HepG2 (cell line): ENCODE data around the gene TP63. TPM values are rescaled to one million over a fixed set of nuclear protein-coding genes. Genes with fewer than 3 reads are reported as not detected.

ENCODE experiments used
- ATAC-seq: fragments of 200-7000 bp; cut with Tn5 transposase; 3 replicates; pipeline ENCODE4 v1.9.1; 2020; ENCODE audit warnings: mild to moderate bottlenecking, moderate library complexity
- BruUV-seq: library from RNA; stranded (reverse); fragments of 400-500 nt; replicated peaks from 2 replicates; lab custom pipeline; 2021; lab: Mats Ljungman, UMichigan
- CTCF ChIA-PET: fragments of 300-600 bp; formaldehyde crosslinking; extraction: SDS; loops from one replicate; lab custom pipeline; 2021; ENCODE audit warnings: low total read pairs, inconsistent platforms, low intra/inter-chr PET ratio; lab: Yijun Ruan, JAX
- POLR2A ChIA-PET: fragments of 350-600 bp; sonication (Branson Sonifier 250); formaldehyde crosslinking; loops from one replicate; lab custom pipeline; 2020; ENCODE audit warnings: antibody characterized with exemption, inconsistent platforms; lab: Yijun Ruan, JAX
- DNase-seq: peaks from one replicate; pipeline ENCODE4 v3.0.0-alpha.2; 2015; ENCODE audit warnings: low spot score
- FAIRE-seq: peaks from 3 replicates; lab custom pipeline; 2011; peaks lifted over from hg19 to GRCh38; lab: Jason Lieb, UNC
- H2AFZ ChIP-seq: one replicate; pipeline ENCODE4 v1.6.1; 2011; ENCODE audit warnings: low read length, inconsistent platforms
- H3K27ac ChIP-seq: fragments of 300-600 bp; 3 replicates; pipeline ENCODE4 v1.8.0; 2011; ENCODE audit warnings: mixed run types, mild to moderate bottlenecking, mixed read lengths, low read length, inconsistent platforms; ENCODE audit not compliant: insufficient read depth; ENCODE audit errors: extremely low read length
- H3K27me3 ChIP-seq, 2 experiments: fragments of 200-600 bp in 1 of 2; 2 replicates in 1 of 2; 3 replicates in 1 of 2; pipeline versions ENCODE4 v1.6.0 to v1.8.0; 2011; ENCODE audit warnings: low read length in 2 of 2, mild to moderate bottlenecking in 2 of 2, moderate library complexity in 2 of 2, inconsistent platforms in 1 of 2; ENCODE audit not compliant: insufficient read depth in 2 of 2, control insufficient read depth in 1 of 2
- H3K36me3 ChIP-seq, 2 experiments: fragments of 200-600 bp in 1 of 2; replicated peaks in 1 of 2; 2 replicates in 1 of 2; 3 replicates in 1 of 2; pipeline versions ENCODE4 v1.5.1 to v1.8.0; 2011; ENCODE audit warnings: low read length in 2 of 2, inconsistent platforms in 1 of 2; ENCODE audit not compliant: insufficient read depth in 2 of 2, control insufficient read depth in 1 of 2
- H3K4me1 ChIP-seq: 2 replicates; pipeline ENCODE4 v1.5.1; 2012; ENCODE audit warnings: low read length, inconsistent platforms; ENCODE audit not compliant: insufficient read depth
- H3K4me2 ChIP-seq: 2 replicates; pipeline ENCODE4 v1.6.0; 2011; ENCODE audit warnings: low read depth, low read length, inconsistent platforms
- H3K4me3 ChIP-seq, 3 experiments: fragments of 200-600 bp in 1 of 3; sonication (generic), shearing (Covaris generic) in 1 of 3; replicated peaks in 1 of 3; 2 replicates each; pipeline ENCODE4 v1.5.1; 2011 to 2016; ENCODE audit warnings: low read length in 3 of 3, inconsistent platforms in 2 of 3, low read depth in 2 of 3, mild to moderate bottlenecking in 2 of 3, control low read depth in 1 of 3, mixed read lengths in 1 of 3; ENCODE audit not compliant: insufficient read depth in 1 of 3
- H3K79me2 ChIP-seq: one replicate; pipeline ENCODE4 v1.6.1; 2011; ENCODE audit warnings: low read length, inconsistent platforms; ENCODE audit not compliant: insufficient read depth
- H3K9ac ChIP-seq: 2 replicates; pipeline ENCODE4 v1.6.0; 2011; ENCODE audit warnings: mild to moderate bottlenecking, low read depth, low read length, inconsistent platforms; ENCODE audit not compliant: insufficient read depth
- H3K9me3 ChIP-seq: 2 replicates; pipeline ENCODE4 v1.5.1; 2012; ENCODE audit warnings: mild to moderate bottlenecking, low read length
- H4K20me1 ChIP-seq: 2 replicates; pipeline ENCODE4 v1.6.0; 2011; ENCODE audit warnings: inconsistent platforms, mild to moderate bottlenecking, low read length, moderate library complexity; ENCODE audit not compliant: insufficient read depth
- EEA1 ChIP-seq: sonication (generic); formaldehyde crosslinking; IDR thresholded peaks from 2 replicates; pipeline ENCODE4 v1.5.1; 2020; ENCODE audit warnings: mild to moderate bottlenecking, missing genetic modification reagents, borderline replicate concordance
- HOXA9 ChIP-seq: sonication (generic); formaldehyde crosslinking; IDR thresholded peaks from 2 replicates; pipeline ENCODE4 v1.8.1; 2022; ENCODE audit warnings: missing genetic modification reagents, mild to moderate bottlenecking, moderate library complexity, borderline replicate concordance
- KAT2B ChIP-seq: fragments of 150-350 bp; IDR thresholded peaks from 2 replicates; pipeline ENCODE4 v1.6.1; 2014; ENCODE audit warnings: low read depth, low read length, borderline replicate concordance
- KLF6 ChIP-seq: IDR thresholded peaks from 2 replicates; pipeline ENCODE4 v1.8.0; 2016; ENCODE audit warnings: missing biosample characterization, missing genetic modification reagents
- NR2F1 ChIP-seq, 2 experiments: fragments of 450-650 bp in 1 of 2; formaldehyde crosslinking in 1 of 2; IDR thresholded peaks; 2 replicates each; pipeline versions ENCODE4 v1.5.0 to v1.6.1; 2016 to 2020; ENCODE audit warnings: mild to moderate bottlenecking in 1 of 2, missing compliant biosample characterization in 1 of 2, missing genetic modification reagents in 1 of 2, moderate library complexity in 1 of 2
- RORA ChIP-seq: sonication (generic); formaldehyde crosslinking; IDR thresholded peaks from 2 replicates; pipeline ENCODE4 v1.5.0; 2020; ENCODE audit warnings: mild to moderate bottlenecking, missing genetic modification reagents, moderate library complexity
- SATB2 ChIP-seq: sonication (generic); formaldehyde crosslinking; IDR thresholded peaks from 2 replicates; pipeline ENCODE4 v1.5.0; 2020; ENCODE audit warnings: missing genetic modification reagents
- ZBTB25 ChIP-seq: IDR thresholded peaks from 2 replicates; pipeline ENCODE4 v1.6.1; 2018; ENCODE audit warnings: missing genetic modification reagents
- ZNF101 ChIP-seq: sonication (generic); formaldehyde crosslinking; IDR thresholded peaks from 2 replicates; pipeline ENCODE4 v1.4.0; 2020; ENCODE audit warnings: mild to moderate bottlenecking, low read depth, missing genetic modification reagents, borderline replicate concordance
- ZNF280D ChIP-seq: sonication (generic); formaldehyde crosslinking; IDR thresholded peaks from 2 replicates; pipeline ENCODE4 v1.5.1; 2020; ENCODE audit warnings: mild to moderate bottlenecking, missing genetic modification reagents
- ZNF329 ChIP-seq: sonication (generic); formaldehyde crosslinking; IDR thresholded peaks from 2 replicates; pipeline ENCODE4 v1.9.0; 2021; ENCODE audit warnings: low read depth, mild to moderate bottlenecking, missing genetic modification reagents
- ZNF660 ChIP-seq: sonication (generic); formaldehyde crosslinking; IDR thresholded peaks from 2 replicates; pipeline ENCODE4 v1.5.1; 2020; ENCODE audit warnings: mild to moderate bottlenecking, low read depth, missing genetic modification reagents, borderline replicate concordance
- ZNF790 ChIP-seq: sonication (generic); formaldehyde crosslinking; IDR thresholded peaks from 2 replicates; pipeline ENCODE4 v1.8.0; 2022; ENCODE audit warnings: missing genetic modification reagents, mild to moderate bottlenecking, borderline replicate concordance
- WGBS: methylation state at CpG from one replicate; pipeline ENCODE4 v1.1.6; 2017; ENCODE audit warnings: low lambda C conversion rate; 5-methylcytosine and 5-hydroxymethylcytosine counted together
- in situ Hi-C: cut with HindIII; loops from 2 replicates; pipeline ENCODE4 v1.10.0; 2017; ENCODE audit warnings: low pct_unique_long_range_greater_than_20kb; ENCODE audit not compliant: extremely low pct_ligation_motif_present
- intact Hi-C: fragments of 100-400 bp; cut with micrococcal nuclease; formaldehyde crosslinking; loops from one replicate; pipeline ENCODE4 v1.10.0; 2022; ENCODE audit not compliant: unreplicated experiment
- polyA plus RNA-seq, 8 experiments: library from polyadenylated mRNA; depleted of rRNA in 3 of 8; stranded (reverse) in 7 of 8; unstranded in 1 of 8; fragments of >200 nt; fragmentation: Illumina TruSeq in 4 of 8; extraction: Trizol in 4 of 8; gene quantifications; 2 replicates each; pipeline versions ENCODE4 v1.2.1 to v1.2.3, GENCODE V29; 2011 to 2016; ENCODE audit warnings: low read depth in 4 of 8, missing spikeins in 1 of 8, mixed read lengths in 1 of 8; ENCODE audit not compliant: insufficient read depth in 1 of 8
- total RNA-seq, 5 experiments: library from RNA; depleted of rRNA; stranded (reverse); fragments of >200 nt; fragmentation: Illumina TruSeq; extraction: Trizol; gene quantifications; 2 replicates each; pipeline ENCODE4 v1.2.3, GENCODE V29; 2016; ENCODE audit warnings: low read depth in 1 of 5
- TF ChIP-seq, protein P1 (sequence below): sonication (generic); formaldehyde crosslinking; IDR thresholded peaks from 2 replicates; pipeline ENCODE4 v1.8.0; 2022; ENCODE audit warnings: missing genetic modification reagents, mild to moderate bottlenecking, moderate library complexity, borderline replicate concordance
- TF ChIP-seq, protein P2 (sequence below): sonication (generic); formaldehyde crosslinking; IDR thresholded peaks from 2 replicates; pipeline ENCODE4 v1.5.1; 2020; ENCODE audit warnings: missing genetic modification reagents, mild to moderate bottlenecking, borderline replicate concordance

Gene TP63
- total and polyA plus RNA-seq, 2 of the 13 experiments (the other 11 are each of a cell fraction or from before 2014, with no cell fraction given): not detected

DNA sequence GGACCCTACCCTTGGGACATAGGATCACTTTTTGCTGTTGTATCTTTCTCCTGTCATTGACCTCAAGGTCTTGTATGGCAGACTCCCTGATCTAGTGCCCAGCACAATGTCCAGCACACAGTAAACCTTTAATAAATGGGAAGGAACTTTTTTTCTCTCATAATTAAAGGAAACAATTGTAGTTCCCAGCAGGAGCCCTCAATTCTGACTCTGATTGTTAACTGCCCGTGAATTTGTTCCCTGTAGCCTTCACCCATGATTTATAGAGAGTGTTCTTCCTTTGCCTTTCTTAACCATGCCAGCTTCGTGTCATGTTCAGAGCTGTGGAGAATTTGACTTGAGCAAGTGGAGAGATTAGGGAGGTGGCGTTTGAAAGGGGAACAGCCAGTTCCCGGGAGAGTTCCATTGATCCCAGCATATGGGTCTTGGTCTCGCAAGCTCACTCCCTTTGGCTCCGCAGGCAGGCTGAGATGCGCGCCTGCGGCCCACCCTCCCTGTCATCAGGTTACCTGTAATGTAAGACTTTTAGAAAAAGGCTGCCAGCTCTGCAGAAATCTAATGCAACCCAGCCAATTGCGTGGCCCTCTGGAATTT is 182.6 kb downstream of the TP63 start:
- 32% methylated on average over 9 of the region's 10 CpGs for WGBS
- intact Hi-C loops: no loop called here
- no peaks in the 10 kb centered on the region for H3K27me3 ChIP-seq
- in situ Hi-C loops: no loop called here
- CTCF ChIA-PET: no interaction called here
- no peak overlapping the region for H3K9ac ChIP-seq
- H2AFZ ChIP-seq: no peak overlapping the region
- FAIRE-seq (no peak), DNase-seq (no peak), ATAC-seq (no peak)
- POLR2A ChIA-PET: no interaction called here
- no TSS peak for BruUV-seq
- H3K4me1 ChIP-seq: no peaks in the 10 kb centered on the region
- no peaks in the 10 kb centered on the region for H3K79me2 ChIP-seq
- no peak overlapping the region for H3K4me2 ChIP-seq
- no peaks in the 10 kb centered on the region for H4K20me1 ChIP-seq
- H3K36me3 ChIP-seq: no peaks in the 10 kb centered on the region
- H3K4me3 ChIP-seq: no peak overlapping the region
- H3K27ac ChIP-seq: no peak overlapping the region
- H3K9me3 ChIP-seq: no peaks in the 10 kb centered on the region
- TF ChIP-seq ZNF790 (CRISPR knock-in tag) (no peak), KAT2B (no peak), ZNF101 (CRISPR knock-in tag) (no peak), ZNF280D (CRISPR knock-in tag) (no peak), KLF6 (CRISPR knock-in tag) (no peak), NR2F1 (CRISPR knock-in tag; IDR thresholded peaks at IDR 0.05) (no peak), ZBTB25 (CRISPR knock-in tag) (no peak), SATB2 (CRISPR knock-in tag) (no peak), ZNF329 (CRISPR knock-in tag) (no peak), HOXA9 (no peak), ZNF660 (CRISPR knock-in tag) (no peak), RORA (no peak), EEA1 (CRISPR knock-in tag) (no peak)
- TF ChIP-seq, protein P1, sequence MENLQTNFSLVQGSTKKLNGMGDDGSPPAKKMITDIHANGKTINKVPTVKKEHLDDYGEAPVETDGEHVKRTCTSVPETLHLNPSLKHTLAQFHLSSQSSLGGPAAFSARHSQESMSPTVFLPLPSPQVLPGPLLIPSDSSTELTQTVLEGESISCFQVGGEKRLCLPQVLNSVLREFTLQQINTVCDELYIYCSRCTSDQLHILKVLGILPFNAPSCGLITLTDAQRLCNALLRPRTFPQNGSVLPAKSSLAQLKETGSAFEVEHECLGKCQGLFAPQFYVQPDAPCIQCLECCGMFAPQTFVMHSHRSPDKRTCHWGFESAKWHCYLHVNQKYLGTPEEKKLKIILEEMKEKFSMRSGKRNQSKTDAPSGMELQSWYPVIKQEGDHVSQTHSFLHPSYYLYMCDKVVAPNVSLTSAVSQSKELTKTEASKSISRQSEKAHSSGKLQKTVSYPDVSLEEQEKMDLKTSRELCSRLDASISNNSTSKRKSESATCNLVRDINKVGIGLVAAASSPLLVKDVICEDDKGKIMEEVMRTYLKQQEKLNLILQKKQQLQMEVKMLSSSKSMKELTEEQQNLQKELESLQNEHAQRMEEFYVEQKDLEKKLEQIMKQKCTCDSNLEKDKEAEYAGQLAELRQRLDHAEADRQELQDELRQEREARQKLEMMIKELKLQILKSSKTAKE (CRISPR knock-in tag): no peak
- TF ChIP-seq, protein P2, sequence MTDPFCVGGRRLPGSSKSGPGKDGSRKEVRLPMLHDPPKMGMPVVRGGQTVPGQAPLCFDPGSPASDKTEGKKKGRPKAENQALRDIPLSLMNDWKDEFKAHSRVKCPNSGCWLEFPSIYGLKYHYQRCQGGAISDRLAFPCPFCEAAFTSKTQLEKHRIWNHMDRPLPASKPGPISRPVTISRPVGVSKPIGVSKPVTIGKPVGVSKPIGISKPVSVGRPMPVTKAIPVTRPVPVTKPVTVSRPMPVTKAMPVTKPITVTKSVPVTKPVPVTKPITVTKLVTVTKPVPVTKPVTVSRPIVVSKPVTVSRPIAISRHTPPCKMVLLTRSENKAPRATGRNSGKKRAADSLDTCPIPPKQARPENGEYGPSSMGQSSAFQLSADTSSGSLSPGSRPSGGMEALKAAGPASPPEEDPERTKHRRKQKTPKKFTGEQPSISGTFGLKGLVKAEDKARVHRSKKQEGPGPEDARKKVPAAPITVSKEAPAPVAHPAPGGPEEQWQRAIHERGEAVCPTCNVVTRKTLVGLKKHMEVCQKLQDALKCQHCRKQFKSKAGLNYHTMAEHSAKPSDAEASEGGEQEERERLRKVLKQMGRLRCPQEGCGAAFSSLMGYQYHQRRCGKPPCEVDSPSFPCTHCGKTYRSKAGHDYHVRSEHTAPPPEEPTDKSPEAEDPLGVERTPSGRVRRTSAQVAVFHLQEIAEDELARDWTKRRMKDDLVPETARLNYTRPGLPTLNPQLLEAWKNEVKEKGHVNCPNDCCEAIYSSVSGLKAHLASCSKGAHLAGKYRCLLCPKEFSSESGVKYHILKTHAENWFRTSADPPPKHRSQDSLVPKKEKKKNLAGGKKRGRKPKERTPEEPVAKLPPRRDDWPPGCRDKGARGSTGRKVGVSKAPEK (CRISPR knock-in tag): no peak
